Stimulated activated CD4-positive, alpha-beta T cell treated with anti-CD3 and anti-CD28 coated beads, TNF-alpha, amount 100 ng/mL, for 4 hours (primary cell): ENCODE results near the gene RASSF10.
A peak's percentile ranks its signal among the peaks of the same experiment; 100 is the strongest.

Experiments
- DNase-seq, 3 experiments: peaks; one replicate each; pipeline ENCODE4 v3.0.0-alpha.2; 2020; ENCODE audit warnings: low read depth in 3 of 3

The RASSF10 gene

GRCh38 chr11:13008625-13009475, at the start of gene RASSF10:
RASSF10 (plus strand) TSS chr11:13009316; CDS start chr11:13009577, 261 bp downstream.
- no peak for DNase-seq

DNA sequence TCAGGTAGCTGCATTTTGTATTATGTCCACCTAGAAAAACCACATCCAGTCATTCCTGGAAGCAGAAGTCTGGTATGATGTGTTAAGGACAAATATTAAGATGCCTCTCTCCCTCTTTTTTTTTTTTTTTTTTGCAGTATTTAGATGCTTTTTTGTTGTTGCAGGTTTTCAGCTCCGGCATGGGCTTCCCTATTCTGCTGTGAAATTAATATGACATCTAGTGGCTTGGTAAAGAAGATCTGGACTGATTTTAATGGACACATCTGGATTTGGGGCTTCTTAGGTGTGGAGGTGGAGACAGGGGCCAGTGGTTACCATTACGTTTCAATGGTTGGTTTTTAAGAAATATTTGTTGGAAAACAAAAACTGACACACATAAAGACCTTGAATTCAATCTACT, 47.5 kb upstream of the RASSF10 start:
- DNase-seq: no peak

DNA sequence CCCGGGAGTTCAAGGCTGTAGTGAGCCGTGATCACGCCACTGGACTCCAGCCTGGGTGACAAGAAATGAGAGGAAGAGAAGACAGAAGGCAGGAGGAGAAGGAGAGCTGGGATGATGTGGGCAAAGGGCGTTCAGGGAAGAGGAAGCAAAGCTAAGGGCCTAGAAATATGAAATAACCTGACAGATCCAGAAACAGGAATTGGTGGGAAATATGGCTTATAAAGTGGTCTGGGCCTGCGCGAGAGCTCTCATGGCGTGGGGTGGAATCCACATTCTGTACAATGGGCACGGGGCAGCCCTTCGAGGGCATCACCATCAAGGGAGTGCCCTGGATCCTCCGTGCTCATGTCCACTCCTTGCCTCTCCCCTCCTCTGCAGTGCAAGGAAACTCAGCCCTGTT, 46.8 kb upstream of the RASSF10 start:
- DNase-seq: no peak

DNA sequence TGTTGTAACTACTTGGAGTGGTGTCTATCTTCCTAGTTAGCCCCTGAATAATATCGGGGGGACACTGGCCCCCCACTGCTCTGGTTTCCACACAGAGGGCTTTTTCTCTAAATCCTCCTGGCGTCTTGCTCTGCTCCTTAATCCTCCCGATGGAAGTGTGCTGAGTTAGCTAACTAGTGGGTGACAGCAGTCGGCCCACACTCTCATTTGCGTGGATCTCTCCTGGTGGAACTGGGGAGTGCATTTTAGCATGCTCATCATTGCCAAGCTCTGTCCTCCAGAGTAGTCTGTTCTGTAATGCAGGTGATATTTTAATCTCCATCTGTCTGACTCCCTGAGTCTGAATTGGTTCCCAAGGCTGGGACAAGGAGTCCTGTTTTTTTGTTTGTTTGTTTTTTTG, 46.1 kb upstream of the RASSF10 start:
- no peak for DNase-seq

GRCh38 chr11:12963792-12964536, 45.2 kb upstream of the RASSF10 start:
- peak; percentile 23 to 30 (median 26) for DNase-seq

DNA sequence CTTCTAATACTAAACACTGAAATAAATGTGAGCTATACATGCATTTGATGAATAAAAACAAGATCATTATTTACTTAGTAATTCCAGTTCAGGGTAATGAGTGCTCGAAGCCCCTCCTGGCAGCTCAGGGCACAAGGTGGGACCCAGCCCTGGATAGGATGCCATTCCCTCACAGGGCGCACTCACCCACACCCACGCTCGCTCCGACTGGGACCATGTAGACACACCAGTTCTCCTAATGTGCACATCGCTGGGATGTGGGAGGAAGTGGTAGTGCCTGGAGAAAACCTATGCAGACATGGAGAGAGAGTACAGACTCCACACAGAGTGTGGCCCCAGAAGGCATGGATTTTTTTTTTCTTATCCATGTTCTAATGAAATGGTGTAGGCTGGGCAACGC, 44.5 kb upstream of the RASSF10 start:
- no peak for DNase-seq

GRCh38 chr11:12966002-12966401, 43.1 kb upstream of the RASSF10 start:
- DNase-seq: no peak

DNA sequence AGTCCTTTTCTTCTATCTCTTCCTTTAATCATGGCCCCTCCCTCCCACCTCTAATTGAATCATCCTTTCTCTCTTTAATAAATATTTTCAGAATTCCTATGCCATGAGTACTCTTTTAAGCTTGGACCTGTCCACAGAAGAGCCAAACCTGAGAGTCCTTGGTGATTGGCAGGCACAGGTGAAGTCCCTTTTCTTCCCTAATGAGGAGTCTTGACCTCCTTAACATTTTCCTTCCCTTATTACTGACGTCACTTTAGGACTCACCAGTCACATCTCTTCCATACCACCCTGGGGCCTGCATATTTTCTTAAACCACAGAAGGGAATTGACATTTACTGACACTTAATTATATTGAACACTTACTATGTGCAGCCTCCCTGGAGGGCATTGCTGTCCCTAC, 41.0 kb upstream of the RASSF10 start:
- DNase-seq: no peak

DNA sequence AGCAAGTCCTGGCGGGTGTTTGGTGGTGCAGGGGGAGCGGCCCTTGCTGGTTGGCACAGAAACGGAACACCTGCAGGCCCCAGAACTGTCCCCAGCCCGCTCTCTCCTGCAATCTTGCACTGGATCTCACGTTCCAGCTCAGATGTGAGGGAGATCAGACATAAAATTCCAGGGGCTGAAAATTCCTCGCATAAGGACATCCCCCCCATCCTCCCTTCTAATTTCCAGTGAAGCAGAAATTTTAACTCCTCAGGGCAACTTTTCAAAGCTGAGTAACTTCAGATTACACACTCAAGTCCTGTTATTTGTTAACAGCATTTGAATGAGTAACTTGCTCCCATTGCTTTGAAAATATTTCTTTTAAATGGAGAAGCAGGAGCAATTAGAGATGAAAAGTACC, 40.3 kb upstream of the RASSF10 start:
- no peak for DNase-seq

GRCh38 chr11:12971955-12972354, 37.2 kb upstream of the RASSF10 start:
- no peak for DNase-seq

DNA sequence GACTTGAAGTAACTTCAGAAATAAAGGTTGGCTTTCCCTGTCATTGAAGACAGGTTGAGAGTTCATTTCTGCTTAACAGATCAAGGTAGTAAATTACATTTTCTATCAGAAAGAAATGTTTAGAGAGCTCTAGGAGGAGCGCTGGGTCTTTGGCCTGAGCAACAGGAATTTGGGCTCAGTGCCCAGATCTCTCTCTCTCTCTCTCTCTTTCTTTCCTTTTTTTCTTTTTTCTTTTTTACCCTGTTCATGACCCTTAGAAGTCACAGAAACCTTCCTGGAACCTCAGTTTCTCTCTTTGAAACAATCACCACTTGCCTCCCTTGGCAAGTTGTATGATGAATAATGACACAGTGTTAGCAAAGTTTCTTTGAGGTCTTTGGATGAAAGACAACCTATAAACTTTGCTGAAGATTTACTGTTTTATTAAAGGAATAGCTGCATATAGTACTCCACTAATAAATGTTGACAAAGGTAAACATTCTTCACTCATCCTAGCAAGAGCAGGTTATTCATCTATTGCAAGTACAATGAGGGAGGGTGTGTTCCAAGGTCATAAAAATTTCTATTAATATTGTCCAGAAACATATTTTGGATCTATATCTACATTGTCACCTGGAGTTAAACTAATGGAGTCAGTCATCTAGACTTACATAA, 35.5 kb upstream of the RASSF10 start:
- no peak for DNase-seq

DNA sequence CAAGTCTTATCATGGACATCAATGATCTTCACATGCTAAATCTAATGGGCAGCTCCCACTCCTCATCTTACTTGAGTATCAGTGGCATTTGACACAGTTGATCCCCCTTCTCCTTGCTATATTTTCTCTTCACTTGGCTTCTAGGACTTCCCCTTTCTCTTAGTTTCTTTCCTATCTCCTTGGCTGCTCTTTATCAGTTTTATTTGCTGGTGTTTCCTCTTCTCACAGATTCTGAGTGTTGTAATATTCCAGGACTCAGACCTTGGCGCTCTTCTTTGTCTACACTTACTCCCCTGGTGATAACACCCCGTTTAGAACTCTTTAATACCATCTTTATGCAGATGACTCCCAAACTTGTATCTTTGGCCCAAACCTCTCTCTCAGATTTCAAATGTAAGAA, 33.9 kb upstream of the RASSF10 start:
- no peak for DNase-seq

DNA sequence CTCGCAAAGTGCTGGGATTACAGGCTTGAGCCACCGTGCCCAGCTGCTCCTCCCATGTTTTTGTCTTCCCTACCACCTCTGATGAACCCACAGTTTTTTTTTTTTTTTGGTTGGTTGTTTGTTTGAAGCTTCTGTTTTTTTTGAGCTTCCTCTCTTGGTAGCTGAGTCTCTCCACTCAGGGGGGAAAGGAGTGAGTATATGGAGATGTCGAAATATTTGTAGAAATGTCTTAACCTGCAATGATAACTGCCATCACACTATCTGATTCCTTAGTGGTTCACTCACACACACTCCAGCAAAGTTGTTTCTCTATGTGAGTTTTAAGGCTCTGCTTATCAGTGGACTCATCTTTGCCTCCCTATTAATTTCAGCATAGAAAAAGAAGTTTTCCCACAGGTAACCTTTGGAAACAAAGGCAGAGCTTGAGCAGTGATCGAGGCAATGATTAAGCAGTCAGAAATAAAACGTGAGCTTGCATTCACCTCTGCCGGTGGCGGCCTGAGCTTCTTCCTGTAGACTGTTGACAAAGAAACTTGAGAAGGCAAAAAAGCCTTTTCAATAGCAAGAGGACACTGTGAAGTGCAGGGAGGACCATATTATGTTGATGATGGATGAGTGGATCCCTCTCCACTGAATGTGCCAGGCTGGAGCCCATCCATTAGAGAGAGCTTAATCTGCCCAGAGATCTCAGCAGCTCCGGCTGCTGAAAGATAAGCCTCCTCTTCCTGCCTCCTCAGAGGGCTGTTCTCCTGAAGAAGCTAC, 29.0 kb upstream of the RASSF10 start:
- DNase-seq: no peak

DNA sequence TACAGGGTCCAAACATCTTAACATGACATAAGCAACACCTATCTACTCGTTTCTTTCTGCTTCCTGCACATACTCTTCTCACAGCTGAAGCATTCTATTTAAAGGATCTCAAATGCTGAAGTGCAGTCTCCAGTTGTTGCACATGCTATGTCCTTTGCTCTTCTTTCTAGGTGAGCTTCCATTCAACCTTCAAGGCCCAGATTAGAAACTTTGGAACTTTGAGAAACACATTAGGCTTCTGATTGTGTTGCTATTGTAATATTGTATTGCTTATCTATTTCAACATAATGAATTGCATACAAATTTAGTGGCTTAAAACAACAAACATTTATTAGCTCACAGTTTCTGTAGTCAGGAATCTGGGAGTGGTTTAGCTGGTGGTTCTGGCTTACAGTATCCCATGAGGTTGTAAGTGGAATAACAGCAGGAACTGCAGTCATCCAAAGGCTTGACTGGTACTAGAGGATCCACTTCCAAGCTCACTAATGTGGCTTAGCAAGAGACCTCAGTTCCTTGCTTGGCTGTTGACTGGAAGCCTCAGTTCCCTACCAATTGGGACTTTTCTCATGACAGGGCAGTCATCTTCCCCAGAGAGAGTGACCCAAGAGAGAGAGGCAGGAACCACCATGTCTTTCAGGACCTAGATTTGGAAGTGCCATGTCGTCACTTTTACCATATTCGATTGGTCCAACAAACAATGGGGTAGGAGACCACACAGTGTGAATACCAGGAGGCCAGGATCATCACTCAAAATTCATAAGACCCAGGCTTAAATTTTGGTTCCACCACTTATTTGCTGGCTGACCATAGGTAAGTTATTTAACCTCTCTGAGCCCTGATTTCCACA, 27.2 kb upstream of the RASSF10 start:
- no peak for DNase-seq

- no peak for DNase-seq
Observed at GRCh38 chr11:12983336-12983735, 25.8 kb upstream of the RASSF10 start.

DNA sequence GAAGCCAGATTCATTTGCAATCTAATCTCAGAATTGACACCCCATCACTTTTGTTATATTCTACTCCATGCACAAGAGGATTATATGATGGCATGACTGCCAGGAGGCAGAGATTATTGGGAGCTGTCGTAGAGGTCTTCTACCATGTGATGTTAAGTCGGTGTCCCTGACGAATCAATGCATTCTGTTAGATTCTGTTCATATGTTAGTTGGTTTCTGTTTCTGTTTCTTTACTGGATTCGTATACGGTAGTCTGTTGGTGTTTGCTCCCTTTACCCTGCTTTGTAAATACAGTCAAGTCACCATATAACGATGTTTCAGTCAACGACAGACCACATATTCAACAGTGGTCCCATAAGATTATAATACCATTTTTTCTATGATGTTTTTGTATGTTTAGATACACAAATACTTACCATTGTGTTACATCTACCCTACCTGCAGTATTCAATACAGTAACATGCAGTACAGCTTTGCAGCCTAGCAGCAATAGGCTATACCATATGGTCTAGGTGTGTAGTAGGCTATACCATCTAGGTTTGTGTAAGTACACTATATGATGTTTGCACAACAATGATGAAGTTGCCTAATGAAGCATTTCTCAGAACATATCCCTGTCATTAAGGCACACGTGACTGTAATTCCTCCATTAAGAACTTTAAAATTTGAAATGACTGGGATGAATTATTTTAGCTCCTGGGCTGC, 22.8 kb upstream of the RASSF10 start:
- no peak for DNase-seq

- DNase-seq: no peak
Observed at GRCh38 chr11:12989428-12990161, 19.5 kb upstream of the RASSF10 start.

DNA sequence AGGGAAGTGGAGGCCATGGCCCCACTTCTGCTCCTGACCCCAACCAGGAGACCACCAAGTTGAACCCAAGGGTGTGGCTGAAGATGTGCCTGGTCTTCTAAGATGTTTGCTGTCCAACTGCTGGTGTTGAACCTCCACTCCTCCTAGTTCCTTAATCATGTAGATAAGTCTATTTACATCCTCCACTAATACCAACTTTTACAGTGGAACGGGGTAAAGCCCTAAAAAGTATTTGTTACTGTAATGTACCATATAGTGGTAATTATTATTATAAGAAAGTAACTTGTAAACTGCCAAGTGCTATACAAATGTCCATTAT, 19.0 kb upstream of the RASSF10 start:
- no peak for DNase-seq

DNA sequence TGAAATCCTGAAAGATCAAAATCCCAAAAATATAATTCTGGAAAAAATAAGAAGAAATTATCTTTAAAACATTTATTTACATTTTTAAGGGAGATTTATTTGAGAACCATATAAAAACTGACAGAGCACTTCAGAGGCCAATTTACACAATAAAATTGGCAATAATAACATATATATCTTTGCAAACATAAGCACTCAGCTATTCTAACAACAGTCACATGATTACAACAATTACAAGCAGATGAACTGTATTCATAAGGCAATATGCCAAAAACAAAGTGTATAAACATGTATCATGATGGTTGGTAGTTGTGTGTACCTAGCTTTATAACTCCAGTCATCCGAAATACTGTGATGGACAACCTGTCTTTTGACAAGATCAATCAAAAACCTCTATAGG, 17.7 kb upstream of the RASSF10 start:
- no peak for DNase-seq

GRCh38 chr11:12993626-12994025, 15.5 kb upstream of the RASSF10 start:
- DNase-seq: no peak
